ENCODE measurements around the gene MT1H.

The MT1H gene

DNA sequence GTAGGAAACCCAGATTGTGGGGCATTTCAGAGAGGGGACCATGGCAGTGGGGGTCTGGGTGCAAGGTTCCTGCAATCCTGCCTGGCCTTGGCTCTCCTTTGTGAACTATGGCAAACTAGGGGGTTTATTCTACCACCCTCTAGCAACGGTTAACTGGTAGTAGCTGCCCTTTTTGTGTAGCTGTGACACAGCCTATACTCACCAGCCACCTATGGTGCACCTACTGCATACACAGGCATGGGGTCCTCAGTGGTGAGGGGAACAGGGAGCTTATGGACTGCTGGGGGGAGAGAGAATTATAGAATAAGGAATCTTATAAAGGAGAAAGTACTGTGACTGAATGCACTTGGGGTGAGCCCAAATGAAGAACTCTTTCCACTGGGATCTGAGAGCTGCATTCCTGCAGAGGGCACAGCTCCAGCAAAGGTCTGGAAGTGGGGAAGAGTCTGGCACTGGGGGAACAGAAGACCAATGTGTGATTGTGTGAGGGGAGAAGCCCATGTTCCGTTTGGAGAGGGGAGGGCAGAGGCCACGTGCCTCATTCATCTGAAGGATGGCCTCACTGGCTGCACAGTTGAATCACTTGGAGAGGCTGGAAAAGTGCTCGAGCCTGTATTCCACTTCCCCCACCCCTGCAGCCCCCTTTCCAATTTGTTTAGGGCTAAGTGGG lies 14.8 kb downstream of the MT1H start:
- DNase-seq (ENCODE audit: insufficient read length) (no peak), FAIRE-seq (no peak)
- TF ChIP-seq POLR2A (IDR thresholded peaks at IDR 0.05; ENCODE audit: low read depth, low read length) (no peak), TAF1 (IDR thresholded peaks at IDR 0.05; ENCODE audit: borderline replicate concordance, low read depth, low read length) (no peak), POLR2AphosphoS5 (IDR thresholded peaks at IDR 0.05; ENCODE audit: low read depth, low read length) (no peak)

DNA sequence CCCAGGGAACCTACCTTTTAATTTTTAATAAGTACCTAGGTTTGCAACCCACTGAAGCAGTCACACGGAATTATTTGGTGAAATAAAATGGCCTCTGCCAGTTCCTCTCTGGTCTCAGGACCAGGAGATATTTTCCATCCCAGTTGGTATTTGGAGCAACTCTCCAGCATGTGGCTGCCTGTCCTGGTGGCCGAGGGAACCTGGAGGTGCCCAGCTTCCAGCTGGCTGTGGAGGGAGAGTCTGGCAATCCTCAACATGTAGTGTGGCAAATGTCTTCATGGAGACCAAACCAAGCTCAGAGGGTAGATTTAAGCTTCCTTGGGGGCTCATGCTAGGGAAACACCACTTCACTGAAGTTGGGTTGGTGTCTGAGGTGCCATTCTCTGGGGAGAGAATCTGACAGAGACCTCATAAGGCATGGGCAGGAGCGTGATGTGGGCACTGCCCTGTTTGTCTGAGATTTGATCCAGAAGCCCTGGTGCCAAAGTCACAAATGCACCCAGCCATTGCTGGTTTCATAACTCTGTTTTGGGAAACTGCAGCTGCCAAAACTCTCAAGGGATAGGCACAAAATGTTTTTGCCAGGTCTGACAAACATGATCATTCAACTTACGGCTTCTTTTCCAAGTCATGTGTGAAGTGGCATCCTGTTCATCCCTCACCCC lies 15.4 kb downstream of the MT1H start:
- no peak for TF ChIP-seq POLR2A (IDR thresholded peaks at IDR 0.05; ENCODE audit: low read depth, low read length)
- no peak for TF ChIP-seq TAF1 (IDR thresholded peaks at IDR 0.05; ENCODE audit: borderline replicate concordance, low read depth, low read length)
- TF ChIP-seq POLR2AphosphoS5 (IDR thresholded peaks at IDR 0.05; ENCODE audit: low read depth, low read length), result no peak
- no peak for FAIRE-seq
- DNase-seq (ENCODE audit: insufficient read length), result no peak

DNA sequence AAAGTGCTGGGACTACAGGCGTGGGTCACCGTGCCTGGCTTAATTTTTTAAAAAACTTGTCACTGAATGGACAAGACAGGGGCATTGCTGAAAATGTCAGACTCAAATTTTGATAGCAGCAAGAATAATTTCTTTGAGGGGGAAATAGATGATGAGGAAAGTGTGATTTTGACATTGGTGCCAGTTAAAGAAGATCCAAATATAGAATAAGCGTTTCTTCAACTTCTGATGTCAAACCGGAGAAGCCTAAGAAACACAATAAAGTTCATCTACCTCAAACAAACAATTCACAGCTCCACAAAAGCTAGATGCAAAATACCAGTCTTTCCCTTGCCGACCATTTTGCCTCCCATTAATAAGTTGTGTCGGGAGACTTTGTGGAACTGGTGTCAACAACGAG lies 17.1 kb downstream of the MT1H start:
- TF ChIP-seq POLR2AphosphoS5 (IDR thresholded peaks at IDR 0.05; ENCODE audit: low read depth, low read length), result no peak
- no peak for FAIRE-seq

DNA sequence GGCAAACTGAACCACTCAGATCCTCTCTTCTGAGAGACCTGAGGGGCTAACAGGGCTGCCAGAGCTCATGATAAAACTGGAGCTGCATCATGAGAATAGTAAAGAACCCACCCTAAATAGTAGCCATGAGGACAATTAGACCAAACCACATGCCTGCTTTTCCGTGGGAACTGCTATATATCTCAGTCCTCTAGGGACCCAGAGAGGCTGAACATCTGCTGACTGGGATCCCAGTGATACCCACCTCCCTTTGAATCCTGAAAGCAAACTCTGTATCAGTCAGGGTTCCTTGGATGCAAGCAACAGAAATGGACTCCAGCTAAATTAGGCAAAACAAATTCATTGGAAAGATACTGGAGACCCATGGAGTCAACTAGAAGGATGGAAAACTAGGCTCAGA lies 19.1 kb downstream of the MT1H start:
- no peak for FAIRE-seq
- TF ChIP-seq TAF1 (IDR thresholded peaks at IDR 0.05; ENCODE audit: borderline replicate concordance, low read depth, low read length), result no peak
- TF ChIP-seq POLR2A (IDR thresholded peaks at IDR 0.05; ENCODE audit: low read depth, low read length), result no peak
- no peak for TF ChIP-seq POLR2AphosphoS5 (IDR thresholded peaks at IDR 0.05; ENCODE audit: low read depth, low read length)
- no peak for DNase-seq (ENCODE audit: insufficient read length)

More for the DNA sequence above, 17.1 kb downstream of the MT1H start:
- DNase-seq (ENCODE audit: insufficient read length), result no peak

DNA sequence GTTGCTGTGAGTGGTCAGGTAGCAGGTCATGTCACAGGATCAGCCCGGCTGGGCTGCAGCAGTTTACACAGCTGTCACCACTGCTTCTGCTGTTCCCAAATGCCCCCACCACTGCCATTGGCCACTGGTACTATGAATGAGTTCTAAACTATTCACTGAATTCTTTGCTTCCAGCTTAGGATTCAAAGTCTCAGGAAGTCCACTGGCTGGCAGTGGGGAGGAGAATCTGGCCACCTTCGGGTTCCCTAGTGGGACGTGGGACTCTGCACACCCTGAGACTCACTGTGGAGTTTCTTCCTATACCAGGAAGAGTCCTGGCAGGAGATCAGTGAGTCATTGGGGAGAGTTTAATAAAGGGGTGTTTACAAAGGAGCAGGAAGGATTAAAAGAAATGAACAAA lies 19.6 kb downstream of the MT1H start:
- FAIRE-seq, result no peak
- TF ChIP-seq POLR2AphosphoS5 (IDR thresholded peaks at IDR 0.05; ENCODE audit: low read depth, low read length) (no peak), POLR2A (IDR thresholded peaks at IDR 0.05; ENCODE audit: low read depth, low read length) (no peak), TAF1 (IDR thresholded peaks at IDR 0.05; ENCODE audit: borderline replicate concordance, low read depth, low read length) (no peak)
- no peak for DNase-seq (ENCODE audit: insufficient read length)

DNA sequence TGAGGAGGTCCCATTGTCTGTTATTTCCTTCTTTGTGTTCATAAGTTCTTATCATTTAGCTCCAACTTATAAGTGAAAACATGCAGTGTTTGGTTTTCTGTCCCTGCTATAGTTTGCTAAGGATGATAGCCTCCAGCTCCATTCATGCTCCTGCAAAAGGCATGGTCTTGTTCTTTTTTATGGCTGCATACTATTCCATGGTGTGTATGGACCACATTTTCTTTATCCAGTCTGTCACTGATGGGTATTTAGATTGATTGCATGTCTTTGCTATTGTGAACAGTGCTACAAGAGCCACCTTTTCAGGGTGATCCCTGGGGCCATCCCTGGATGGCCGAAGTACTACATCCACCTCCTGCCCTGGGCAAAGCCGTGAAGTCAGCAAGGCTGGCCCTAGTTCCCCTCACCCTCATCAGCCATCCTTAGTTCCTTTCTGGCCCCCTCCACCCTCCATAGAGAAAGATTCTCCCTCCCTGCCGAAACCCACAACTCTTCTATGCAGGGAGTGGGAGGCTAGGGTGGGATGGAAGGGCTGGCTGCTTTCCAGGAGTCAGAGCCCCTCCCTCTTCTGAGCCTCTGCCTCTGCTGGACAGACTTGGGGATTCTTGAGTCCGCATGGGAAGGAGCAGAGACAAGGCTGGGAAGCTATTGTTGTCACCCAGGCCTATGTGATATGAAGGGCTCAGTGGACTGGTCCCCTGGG lies 21.0 kb downstream of the MT1H start:
- no peak for TF ChIP-seq POLR2A (IDR thresholded peaks at IDR 0.05; ENCODE audit: low read depth, low read length)
- no peak for TF ChIP-seq POLR2AphosphoS5 (IDR thresholded peaks at IDR 0.05; ENCODE audit: low read depth, low read length)
- no peak for TF ChIP-seq TAF1 (IDR thresholded peaks at IDR 0.05; ENCODE audit: borderline replicate concordance, low read depth, low read length)
- DNase-seq (ENCODE audit: insufficient read length), result no peak
- no peak for FAIRE-seq

DNA sequence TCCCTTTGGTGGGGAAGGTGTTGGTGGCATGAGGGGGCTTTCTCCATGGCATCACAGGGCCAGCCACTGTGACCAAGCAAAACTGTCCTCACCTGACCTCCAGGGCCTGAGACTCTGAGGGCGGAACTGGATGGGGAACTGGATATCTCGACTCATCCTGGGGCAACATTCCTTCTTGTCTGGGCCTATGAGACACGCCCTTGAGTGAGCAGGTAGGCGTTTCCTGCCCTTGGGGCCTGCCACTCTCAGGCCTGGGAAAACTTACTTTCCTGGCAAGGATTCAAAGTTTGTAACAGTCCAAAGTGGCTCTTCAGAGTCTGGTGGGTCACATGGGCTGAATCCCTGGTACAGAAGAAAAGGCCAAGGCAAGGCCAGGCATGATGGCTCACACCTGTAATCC lies 22.3 kb downstream of the MT1H start:
- FAIRE-seq (no peak), DNase-seq (ENCODE audit: insufficient read length) (no peak)

DNA sequence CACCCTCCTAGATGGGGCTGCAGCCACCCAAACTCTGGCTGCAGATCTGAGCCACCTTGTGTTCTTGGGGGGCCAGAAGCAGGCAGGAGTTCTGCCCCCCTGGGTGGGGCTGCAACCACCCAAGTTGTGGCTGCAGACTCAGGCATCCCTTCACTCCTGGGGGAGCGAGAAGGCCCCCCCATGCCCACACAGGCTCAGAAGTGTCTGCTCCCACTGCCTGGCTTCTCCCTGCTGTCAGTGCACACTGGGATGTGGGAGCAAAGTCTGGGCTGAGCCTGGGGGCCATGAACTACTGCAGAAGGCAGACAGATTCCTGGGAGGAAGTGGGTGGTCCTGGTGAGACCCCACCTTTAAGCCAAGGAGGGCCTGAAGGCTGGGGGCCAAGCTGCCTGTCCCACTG lies 25.6 kb downstream of the MT1H start:
- TF ChIP-seq POLR2A (IDR thresholded peaks at IDR 0.05; ENCODE audit: low read depth, low read length) (no peak), POLR2AphosphoS5 (IDR thresholded peaks at IDR 0.05; ENCODE audit: low read depth, low read length) (no peak), TAF1 (IDR thresholded peaks at IDR 0.05; ENCODE audit: borderline replicate concordance, low read depth, low read length) (no peak)
- DNase-seq (ENCODE audit: insufficient read length) (no peak), FAIRE-seq (no peak)

More for the DNA sequence above, 22.3 kb downstream of the MT1H start:
- no peak for TF ChIP-seq TAF1 (IDR thresholded peaks at IDR 0.05; ENCODE audit: borderline replicate concordance, low read depth, low read length)
- no peak for TF ChIP-seq POLR2A (IDR thresholded peaks at IDR 0.05; ENCODE audit: low read depth, low read length)
- TF ChIP-seq POLR2AphosphoS5 (IDR thresholded peaks at IDR 0.05; ENCODE audit: low read depth, low read length), result no peak

DNA sequence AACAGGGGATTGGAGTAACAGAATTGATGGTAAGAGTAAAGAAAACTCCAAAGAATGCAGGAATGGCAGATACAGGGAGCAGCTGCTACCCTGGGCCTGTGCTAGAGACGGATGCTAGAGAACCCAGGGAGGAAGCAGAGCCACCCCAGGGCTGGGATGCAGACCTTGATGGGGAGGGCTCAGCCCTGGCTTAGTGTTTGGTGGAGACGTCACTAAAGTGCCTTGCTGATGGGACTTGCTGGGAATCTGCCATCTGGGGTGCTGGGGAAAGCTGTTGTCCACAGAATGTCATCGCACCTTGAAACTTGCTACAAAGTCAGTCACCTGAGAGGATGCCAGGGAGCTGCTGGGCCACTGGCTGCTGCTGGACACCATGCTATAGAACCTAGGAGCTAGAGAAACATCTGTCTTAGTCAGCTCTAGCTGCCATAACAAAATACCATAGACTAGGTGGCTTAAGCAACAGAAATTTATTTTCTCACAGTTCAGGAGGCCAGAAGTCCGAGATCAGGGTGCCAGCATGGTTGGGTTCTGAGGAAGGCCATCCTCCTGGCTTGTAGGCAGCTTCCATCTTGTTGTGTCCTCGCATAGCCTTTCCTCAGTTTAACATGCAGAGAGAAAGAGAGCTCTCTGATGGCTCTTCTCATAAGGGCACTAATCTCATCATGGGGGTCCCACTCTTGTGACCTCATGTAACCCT lies 28.0 kb downstream of the MT1H start:
- FAIRE-seq (no peak), DNase-seq (ENCODE audit: insufficient read length) (no peak)
- TF ChIP-seq POLR2AphosphoS5 (IDR thresholded peaks at IDR 0.05; ENCODE audit: low read depth, low read length), result no peak

DNA sequence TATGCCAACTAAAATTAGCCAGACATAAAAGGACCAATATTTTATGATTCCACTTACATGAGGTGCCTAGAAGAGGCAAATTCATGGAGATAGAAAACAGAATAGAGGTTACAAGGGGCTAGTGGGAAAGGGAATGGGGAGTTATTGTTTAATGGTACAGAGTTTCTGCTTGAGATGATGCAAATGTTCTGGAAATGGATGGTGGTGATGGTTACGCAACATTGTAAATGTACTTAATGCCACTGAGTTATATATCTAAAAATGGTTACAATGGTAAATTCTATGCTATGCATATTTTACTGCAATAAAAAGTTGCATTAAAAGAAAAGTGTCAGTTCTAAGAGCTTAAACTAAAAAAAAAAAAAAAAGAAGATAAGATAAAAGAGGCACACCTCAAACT lies 30.6 kb downstream of the MT1H start:
- DNase-seq (ENCODE audit: insufficient read length) (no peak), FAIRE-seq (no peak)
- no peak for TF ChIP-seq POLR2A (IDR thresholded peaks at IDR 0.05; ENCODE audit: low read depth, low read length)
- no peak for TF ChIP-seq POLR2AphosphoS5 (IDR thresholded peaks at IDR 0.05; ENCODE audit: low read depth, low read length)
- TF ChIP-seq TAF1 (IDR thresholded peaks at IDR 0.05; ENCODE audit: borderline replicate concordance, low read depth, low read length), result no peak

DNA sequence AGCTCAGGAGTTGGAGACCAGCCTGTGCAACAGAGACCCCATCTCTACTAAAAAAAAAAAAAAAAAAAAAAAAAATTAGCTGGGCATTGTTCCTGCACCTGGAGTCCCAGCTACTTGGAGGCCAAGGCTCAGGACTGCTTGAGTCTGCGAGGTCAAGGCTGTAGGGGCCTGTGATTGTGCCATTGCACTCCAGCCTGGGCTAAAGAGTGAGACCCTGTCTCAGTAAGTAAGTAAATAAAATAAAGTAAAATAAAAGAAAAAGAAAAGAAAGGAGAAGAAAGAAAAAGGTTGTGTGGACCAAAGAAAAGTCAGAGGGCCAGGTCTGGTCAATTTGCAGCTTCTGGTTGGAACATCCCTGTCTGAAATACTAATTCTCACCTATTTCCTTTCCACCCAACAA lies 31.0 kb downstream of the MT1H start:
- FAIRE-seq, result no peak
- TF ChIP-seq POLR2AphosphoS5 (IDR thresholded peaks at IDR 0.05; ENCODE audit: low read depth, low read length), result no peak
- TF ChIP-seq TAF1 (IDR thresholded peaks at IDR 0.05; ENCODE audit: borderline replicate concordance, low read depth, low read length), result no peak
- no peak for TF ChIP-seq POLR2A (IDR thresholded peaks at IDR 0.05; ENCODE audit: low read depth, low read length)
- DNase-seq (ENCODE audit: insufficient read length), result no peak

Data from GM12892 (cell line).